Fibroblast of pulmonary artery (primary cell): ENCODE measurements around the gene AZI2.
A peak's percentile ranks its signal among the peaks of the same experiment; 100 is the strongest.

Source experiments
- DNase-seq: peaks from one replicate; pipeline ENCODE4 v3.0.0-alpha.2; 2010; ENCODE audit warnings: low read depth
- H3K4me3 ChIP-seq: replicated peaks from 2 replicates; pipeline ENCODE4 v1.5.1; 2011; ENCODE audit warnings: low read depth, mild to moderate bottlenecking, control low read depth, low read length, moderate library complexity
- CTCF ChIP-seq: IDR thresholded peaks from 2 replicates; pipeline ENCODE4 v1.5.1; 2011; ENCODE audit warnings: mild to moderate bottlenecking, control low read depth, low read length, inconsistent platforms; ENCODE audit errors: missing control alignments

Gene AZI2

DNA sequence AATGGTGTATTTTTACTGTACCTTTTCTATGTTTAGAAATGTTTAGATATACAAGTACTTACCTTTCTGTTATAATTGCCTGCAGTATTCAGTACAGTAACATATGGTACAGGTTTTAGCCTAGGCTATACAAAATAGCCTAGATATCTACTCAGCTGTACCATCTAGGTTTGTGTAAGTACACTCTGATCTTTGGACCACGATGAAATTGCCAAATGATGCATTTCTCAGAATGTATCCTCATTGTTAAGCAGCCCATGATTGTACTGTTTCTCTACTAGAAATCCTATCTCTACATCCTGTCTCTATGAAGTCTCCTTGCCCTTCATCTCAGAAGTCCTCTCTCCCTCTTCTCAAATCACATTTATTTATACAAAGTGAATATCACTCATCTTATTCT lies 32.9 kb downstream of the AZI2 start:
- TF ChIP-seq CTCF: no peak
- no peak overlapping the region for H3K4me3 ChIP-seq
- no peak for DNase-seq

DNA sequence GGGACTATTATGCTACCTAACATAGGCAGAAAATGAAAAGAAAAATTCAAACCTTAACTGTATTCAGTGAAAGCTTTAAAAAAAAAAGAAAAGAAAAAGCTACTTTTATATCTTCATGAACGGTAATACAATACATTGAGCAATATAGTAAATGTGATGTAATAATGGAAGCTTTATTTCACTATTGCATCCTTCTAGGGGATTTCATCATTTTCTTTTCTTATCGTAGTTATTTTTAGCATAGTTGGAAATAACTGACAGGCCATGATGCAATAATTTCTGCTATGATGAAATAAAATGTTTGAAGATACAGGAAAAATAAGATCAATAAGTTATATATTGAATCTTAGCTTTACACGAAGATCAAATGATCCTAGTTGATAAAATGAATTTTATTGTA lies 40.4 kb downstream of the AZI2 start:
- H3K4me3 ChIP-seq: no peak overlapping the region
- no peak for TF ChIP-seq CTCF

DNA sequence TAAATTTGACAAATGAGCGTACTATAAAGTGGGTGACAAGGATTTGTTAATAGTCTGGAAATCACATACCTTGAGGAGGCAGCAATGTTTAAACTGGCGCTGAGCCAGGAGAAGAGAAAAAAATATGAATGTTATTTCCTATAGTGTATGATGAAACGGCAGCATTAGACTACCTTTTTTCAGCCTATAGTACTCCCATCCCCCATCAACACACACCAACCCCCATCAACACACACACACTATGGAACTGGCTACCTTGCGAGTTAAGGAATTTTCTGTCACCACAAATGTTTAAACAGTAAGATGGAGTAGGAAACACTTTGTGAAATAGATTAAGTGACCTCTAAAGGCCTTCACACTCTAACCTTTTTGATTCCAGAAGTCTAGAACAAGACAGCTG lies 46.9 kb downstream of the AZI2 start:
- H3K4me3 ChIP-seq: no peak overlapping the region
- no peak for TF ChIP-seq CTCF
- DNase-seq: peak; percentile 14

More for the DNA sequence above, 40.4 kb downstream of the AZI2 start:
- peak; percentile 66 for DNase-seq

- no peak overlapping the region for H3K4me3 ChIP-seq
- DNase-seq: no peak
- no peak for TF ChIP-seq CTCF
Observed at GRCh38 chr3:28300345-28300962, 48.2 kb downstream of the AZI2 start.

DNA sequence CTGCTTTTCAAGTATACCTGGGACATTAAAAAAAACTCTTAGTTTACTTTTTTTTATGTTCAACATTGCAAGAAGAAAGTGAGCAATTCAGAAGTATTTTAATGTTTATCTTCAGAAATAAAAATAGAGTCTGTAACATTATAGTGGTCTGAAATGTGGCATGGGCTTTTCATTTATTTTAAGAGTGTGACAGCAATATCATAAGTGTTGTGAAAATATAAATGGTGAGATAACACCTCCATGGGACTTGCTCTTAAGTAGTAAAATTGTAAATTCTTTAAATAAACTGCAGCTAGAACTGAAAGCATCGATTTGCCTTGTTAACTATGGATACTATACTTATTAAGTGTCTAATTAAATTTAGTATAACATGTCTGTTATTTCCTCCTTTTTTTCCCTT lies 48.9 kb downstream of the AZI2 start:
- no peak for TF ChIP-seq CTCF
- no peak for DNase-seq
- no peak overlapping the region for H3K4me3 ChIP-seq

DNA sequence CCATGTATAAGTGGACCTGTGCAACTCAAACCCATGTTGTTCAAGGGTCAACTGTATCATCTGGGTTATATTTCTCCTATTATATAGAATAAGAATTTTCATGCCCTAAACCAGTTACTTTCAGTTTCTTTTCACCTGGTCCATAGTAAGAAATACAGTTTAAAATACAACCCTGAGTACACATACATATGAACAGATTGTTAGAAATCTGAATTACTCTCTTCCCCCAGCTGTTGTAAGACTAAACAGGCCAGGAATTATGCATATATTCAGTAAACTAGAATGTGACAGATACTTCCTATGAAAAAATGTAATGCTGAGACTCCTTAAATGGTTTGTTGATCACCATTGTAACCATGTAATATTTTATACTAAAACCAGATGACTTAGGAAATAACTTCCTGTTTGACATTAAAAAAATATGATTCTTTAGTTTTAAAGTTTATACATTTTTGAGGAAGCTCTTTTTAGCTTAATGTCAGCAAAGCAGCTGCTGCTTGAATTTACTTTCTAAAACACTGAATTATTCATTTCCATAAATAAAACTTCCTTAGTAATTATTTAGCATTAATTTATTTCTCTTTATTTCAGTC lies 52.6 kb downstream of the AZI2 start:
- peak; percentile 23 for DNase-seq
- no peak overlapping the region for H3K4me3 ChIP-seq
- no peak for TF ChIP-seq CTCF
